Stimulated activated CD8-positive, alpha-beta memory T cell treated with anti-CD3 and anti-CD28 coated beads, Interleukin-12 subunit alpha, Interleukin-12 subunit beta, amount 100 ng/mL, for 1 hour (primary cell): ENCODE results near the gene ASAP3.

Experiments used
- DNase-seq: peaks from one replicate; pipeline ENCODE4 v3.0.0-alpha.2; 2020; ENCODE audit warnings: low read depth

ASAP3 gene

GRCh38 chr1:23483321-23484252 lies at the start of gene ASAP3:
TSS of gene ASAP3 (minus strand) at chr1:23484179. CDS start at chr1:23484133, 46 bp downstream.
- DNase-seq = no peak

- no peak for DNase-seq
These were observed 49.5 kb upstream of the ASAP3 start for GRCh38 chr1:23533246-23534023.

GRCh38 chr1:23531562-23532094 lies 47.6 kb upstream of the ASAP3 start:
- DNase-seq = no peak

GRCh38 chr1:23530747-23531561 lies 47.0 kb upstream of the ASAP3 start, which contains the start of gene E2F2:
TSS of gene E2F2 (minus strand) at chr1:23531233. CDS start at chr1:23530793, 440 bp downstream.
- DNase-seq = peak; percentile 73

GRCh38 chr1:23530087-23530746 lies 46.2 kb upstream of the ASAP3 start:
- DNase-seq = no peak

GRCh38 chr1:23529146-23530086 lies 45.4 kb upstream of the ASAP3 start:
- DNase-seq = no peak

GRCh38 chr1:23528250-23528978 lies 44.4 kb upstream of the ASAP3 start:
- peak; percentile 62 for DNase-seq

- no peak for DNase-seq
These were observed 43.9 kb upstream of the ASAP3 start for GRCh38 chr1:23527900-23528249.

GRCh38 chr1:23527366-23527765 lies 43.4 kb upstream of the ASAP3 start:
- no peak for DNase-seq

- no peak for DNase-seq
These were observed 42.5 kb upstream of the ASAP3 start for GRCh38 chr1:23526329-23527041.

GRCh38 chr1:23525558-23526250 lies 41.7 kb upstream of the ASAP3 start:
- no peak for DNase-seq

- DNase-seq = no peak
These were observed 40.9 kb upstream of the ASAP3 start for GRCh38 chr1:23524716-23525401.

GRCh38 chr1:23524163-23524562 lies 40.2 kb upstream of the ASAP3 start:
- DNase-seq = no peak

GRCh38 chr1:23522244-23522982 lies 38.4 kb upstream of the ASAP3 start:
- no peak for DNase-seq

GRCh38 chr1:23521588-23521987 lies 37.6 kb upstream of the ASAP3 start:
- DNase-seq = no peak

GRCh38 chr1:23517581-23517980 lies 33.6 kb upstream of the ASAP3 start:
- no peak for DNase-seq

- no peak for DNase-seq
These were observed 31.9 kb upstream of the ASAP3 start for GRCh38 chr1:23515905-23516304.
